Measurements from ENCODE around the gene CCNL2.

Gene CCNL2

GRCh38 chr1:1434824-1435105 lies 35.6 kb upstream of the CCNL2 start:
- DNase-seq (ENCODE audit: low read depth), result no peak
- TF ChIP-seq, protein P1, sequence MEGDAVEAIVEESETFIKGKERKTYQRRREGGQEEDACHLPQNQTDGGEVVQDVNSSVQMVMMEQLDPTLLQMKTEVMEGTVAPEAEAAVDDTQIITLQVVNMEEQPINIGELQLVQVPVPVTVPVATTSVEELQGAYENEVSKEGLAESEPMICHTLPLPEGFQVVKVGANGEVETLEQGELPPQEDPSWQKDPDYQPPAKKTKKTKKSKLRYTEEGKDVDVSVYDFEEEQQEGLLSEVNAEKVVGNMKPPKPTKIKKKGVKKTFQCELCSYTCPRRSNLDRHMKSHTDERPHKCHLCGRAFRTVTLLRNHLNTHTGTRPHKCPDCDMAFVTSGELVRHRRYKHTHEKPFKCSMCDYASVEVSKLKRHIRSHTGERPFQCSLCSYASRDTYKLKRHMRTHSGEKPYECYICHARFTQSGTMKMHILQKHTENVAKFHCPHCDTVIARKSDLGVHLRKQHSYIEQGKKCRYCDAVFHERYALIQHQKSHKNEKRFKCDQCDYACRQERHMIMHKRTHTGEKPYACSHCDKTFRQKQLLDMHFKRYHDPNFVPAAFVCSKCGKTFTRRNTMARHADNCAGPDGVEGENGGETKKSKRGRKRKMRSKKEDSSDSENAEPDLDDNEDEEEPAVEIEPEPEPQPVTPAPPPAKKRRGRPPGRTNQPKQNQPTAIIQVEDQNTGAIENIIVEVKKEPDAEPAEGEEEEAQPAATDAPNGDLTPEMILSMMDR (conservative IDR thresholded peaks at IDR 0.05; ENCODE audit: low read length), result no peak
- H3K4me3 ChIP-seq (ENCODE audit: low read length), result no peak overlapping the region

- H3K4me3 ChIP-seq (ENCODE audit: low read length), result no peak overlapping the region
- no peak for DNase-seq (ENCODE audit: low read depth)
- TF ChIP-seq, protein P1 (conservative IDR thresholded peaks at IDR 0.05; ENCODE audit: low read length), result no peak
These were observed 35.1 kb upstream of the CCNL2 start for GRCh38 chr1:1434131-1434823.

GRCh38 chr1:1433804-1434130 lies 34.6 kb upstream of the CCNL2 start:
- DNase-seq (ENCODE audit: low read depth), result no peak
- TF ChIP-seq, protein P1 (conservative IDR thresholded peaks at IDR 0.05; ENCODE audit: low read length), result no peak
- no peak overlapping the region for H3K4me3 ChIP-seq (ENCODE audit: low read length)

DNA sequence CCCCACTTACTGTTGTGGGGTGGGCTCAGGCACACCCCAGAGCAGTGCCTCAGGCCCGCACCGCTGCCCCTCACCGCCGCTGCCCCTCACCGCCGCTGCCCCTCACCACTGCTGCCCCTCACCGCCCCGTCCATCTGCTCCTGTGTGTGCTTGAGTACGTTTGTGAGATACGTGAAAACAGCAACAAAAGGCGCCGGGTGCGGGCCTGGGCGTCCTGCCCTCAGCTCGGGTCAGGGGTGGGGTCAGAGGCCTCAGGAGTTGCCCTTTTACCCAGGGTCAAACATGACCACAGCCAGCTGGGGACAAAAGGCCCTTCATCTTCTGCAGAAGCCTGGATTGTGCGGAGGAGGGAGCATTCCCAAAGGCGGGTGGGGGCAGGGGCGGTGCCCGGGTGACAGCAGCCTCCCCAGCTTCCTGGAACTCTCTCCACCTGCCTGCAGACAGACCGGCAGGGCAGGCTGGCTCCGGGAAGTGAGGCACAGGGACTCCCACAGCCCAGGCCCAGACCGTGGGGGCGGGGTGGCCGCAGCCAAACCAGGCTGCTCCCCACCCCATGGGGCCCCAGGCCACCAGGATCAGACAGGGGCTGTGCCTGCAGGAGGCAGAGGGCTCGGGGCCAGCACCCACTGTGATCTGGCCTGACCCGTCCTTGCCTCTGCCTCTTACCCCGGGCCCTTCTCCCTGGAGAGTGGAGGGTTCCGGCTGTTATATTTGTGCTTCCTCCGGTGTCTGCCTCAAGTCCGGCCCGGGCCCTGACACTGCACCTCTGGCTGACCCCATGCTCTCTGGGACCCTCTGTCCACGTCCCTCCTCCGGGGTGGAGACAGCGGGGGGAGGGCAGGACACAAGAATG lies 34.0 kb upstream of the CCNL2 start:
- no peak for DNase-seq (ENCODE audit: low read depth)
- H3K4me3 ChIP-seq (ENCODE audit: low read length), result no peak overlapping the region
- TF ChIP-seq, protein P1 (conservative IDR thresholded peaks at IDR 0.05; ENCODE audit: low read length), result no peak

DNA sequence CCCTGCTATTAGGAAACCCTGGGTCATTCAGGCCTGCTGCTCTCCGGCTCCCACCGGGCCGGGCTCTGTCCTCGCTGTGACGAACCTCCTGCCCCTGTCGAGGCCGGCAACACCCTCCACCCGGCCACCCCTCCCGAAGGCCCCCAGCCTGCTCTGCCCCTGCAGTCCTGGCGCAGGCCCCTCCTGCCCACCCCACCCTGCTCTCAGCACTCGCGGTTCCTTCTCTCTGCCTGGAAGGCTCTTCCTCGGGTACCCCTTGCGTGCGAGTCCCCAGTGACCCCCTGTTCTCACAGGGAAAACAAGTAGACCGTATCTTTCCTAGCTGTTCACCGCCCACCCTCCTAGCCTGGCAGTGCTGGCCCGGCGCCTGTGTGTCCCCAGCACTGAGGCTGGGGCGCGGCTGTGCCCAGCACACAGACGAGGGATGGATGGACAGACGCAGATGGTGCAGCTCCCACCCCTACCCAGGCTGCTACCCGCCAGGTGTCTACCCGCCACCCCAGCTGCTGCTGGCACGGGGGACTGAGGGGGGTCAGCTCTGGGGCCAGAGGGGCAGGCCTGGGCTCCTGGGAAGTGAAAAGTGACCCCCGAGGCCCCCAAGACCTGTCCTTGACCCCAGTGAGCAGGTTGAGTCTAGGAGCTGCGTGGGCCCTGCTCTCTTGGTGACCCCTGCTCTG lies 33.3 kb upstream of the CCNL2 start:
- DNase-seq (ENCODE audit: low read depth), result no peak
- no peak overlapping the region for H3K4me3 ChIP-seq (ENCODE audit: low read length)
- TF ChIP-seq, protein P1 (conservative IDR thresholded peaks at IDR 0.05; ENCODE audit: low read length), result no peak

- TF ChIP-seq, protein P1 (conservative IDR thresholded peaks at IDR 0.05; ENCODE audit: low read length), result no peak
- no peak for DNase-seq (ENCODE audit: low read depth)
- no peak overlapping the region for H3K4me3 ChIP-seq (ENCODE audit: low read length)
These were observed 32.7 kb upstream of the CCNL2 start for GRCh38 chr1:1431845-1432273.
